Activated CD4-positive, alpha-beta T cell treated with anti-CD3 and anti-CD28 coated beads, Interleukin-2, Interleukin-4, amounts not matched to agents 100 ng/mL and 50 ng/mL, durations not matched to agents 16 hours and 8 hours (primary cell): ENCODE results near the gene UBE2N.

Experiments
- DNase-seq: peaks from one replicate; pipeline ENCODE4 v3.0.0-alpha.2; 2020; ENCODE audit warnings: low spot score

UBE2N gene

GRCh38 chr12:93379981-93380361, 61.8 kb downstream of the UBE2N start:
- no peak for DNase-seq

DNA sequence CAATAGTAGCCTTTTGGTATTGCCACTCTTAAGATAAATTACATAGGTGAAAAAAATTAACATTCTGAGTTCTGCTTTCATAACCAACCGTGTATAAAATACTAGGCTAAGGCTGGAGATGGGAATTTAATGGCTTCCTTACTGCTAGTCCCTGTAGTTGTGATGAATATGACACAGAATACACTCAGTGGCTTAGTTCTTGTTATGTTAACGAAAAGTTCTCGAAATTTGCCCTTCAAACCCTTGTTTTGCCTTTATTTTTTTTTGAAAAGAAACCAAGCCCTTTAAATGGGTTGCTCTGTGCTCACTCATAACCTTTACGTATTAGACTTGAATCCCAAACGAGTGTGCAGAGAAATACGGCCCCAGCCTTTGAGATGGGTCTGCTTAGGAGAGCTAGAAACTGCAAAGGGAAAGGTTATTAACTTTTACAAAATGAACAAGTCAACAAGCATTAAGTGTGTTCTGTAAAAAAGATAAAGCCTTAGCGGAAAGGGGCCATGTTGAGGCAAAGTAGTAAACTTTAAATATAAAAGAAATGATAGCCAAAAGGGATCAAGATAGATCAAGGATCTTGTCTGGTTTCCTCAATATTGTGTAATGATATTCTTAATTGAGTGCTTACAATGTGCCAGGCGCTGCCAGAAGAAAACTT, 62.3 kb downstream of the UBE2N start:
- no peak for DNase-seq

DNA sequence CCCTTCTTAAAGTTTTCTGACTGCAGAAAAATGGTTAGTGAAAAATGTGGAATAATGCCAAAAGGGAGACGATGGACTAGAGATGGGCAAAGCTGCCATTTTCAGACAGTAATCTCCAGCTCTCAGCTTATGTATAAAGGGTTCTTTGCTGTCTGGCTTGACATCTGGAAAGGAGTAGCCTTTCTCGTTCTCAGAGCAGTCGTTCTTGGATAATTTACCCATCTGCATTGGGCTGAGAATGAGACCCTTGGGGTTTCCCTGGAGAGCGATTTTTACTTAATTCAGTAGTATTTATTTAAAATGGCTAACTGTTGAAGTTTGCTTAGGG, 62.8 kb downstream of the UBE2N start:
- no peak for DNase-seq

DNA sequence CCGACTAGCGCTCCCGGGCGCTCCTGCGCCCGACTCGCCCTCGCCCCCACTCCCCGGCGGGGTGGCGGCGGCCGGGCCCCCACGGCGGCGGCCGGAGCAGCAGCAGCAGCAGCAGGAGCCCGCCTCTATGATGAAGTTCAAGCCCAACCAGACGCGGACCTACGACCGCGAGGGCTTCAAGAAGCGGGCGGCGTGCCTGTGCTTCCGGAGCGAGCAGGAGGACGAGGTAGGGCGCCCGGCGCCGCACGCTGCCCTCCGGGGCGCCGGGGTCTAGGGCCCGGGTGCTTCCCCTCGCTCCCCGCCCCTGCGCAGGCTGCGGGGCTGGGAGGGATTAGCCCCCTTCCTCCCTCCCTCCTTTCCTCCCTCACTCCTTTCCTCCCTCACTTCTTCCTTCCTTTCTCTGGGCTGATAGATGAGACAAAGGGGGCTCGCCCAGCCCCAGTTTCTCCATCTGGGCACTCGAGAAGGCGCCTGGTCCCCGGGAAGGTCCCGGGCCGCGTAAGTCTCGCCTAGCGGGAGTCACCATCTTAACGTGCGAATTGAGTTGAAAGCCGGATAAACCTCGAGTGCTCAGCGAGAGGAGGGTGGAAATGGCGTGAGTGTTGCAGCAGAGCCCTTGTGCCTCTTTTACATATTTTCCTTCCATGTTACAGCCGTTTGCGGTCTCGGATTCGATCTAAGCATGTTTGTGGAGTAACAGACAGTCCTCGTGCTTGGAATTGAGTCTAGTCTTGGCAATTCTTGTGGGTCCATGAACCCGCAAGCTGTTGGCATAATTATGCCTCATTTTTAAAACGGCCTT, 63.4 kb downstream of the UBE2N start:
- peak; percentile 62 for DNase-seq

GRCh38 chr12:93377252-93378195, 64.2 kb downstream of the UBE2N start, which contains the start of gene NUDT4:
Gene NUDT4, plus strand, starts transcription at chr12:93377925. Its CDS starts 398 bp downstream, at chr12:93378323.
- DNase-seq: peak; percentile 97

- DNase-seq: no peak
Observed at GRCh38 chr12:93376436-93377251, 65.1 kb downstream of the UBE2N start.

- no peak for DNase-seq
Observed at GRCh38 chr12:93375906-93376305, 65.8 kb downstream of the UBE2N start.

DNA sequence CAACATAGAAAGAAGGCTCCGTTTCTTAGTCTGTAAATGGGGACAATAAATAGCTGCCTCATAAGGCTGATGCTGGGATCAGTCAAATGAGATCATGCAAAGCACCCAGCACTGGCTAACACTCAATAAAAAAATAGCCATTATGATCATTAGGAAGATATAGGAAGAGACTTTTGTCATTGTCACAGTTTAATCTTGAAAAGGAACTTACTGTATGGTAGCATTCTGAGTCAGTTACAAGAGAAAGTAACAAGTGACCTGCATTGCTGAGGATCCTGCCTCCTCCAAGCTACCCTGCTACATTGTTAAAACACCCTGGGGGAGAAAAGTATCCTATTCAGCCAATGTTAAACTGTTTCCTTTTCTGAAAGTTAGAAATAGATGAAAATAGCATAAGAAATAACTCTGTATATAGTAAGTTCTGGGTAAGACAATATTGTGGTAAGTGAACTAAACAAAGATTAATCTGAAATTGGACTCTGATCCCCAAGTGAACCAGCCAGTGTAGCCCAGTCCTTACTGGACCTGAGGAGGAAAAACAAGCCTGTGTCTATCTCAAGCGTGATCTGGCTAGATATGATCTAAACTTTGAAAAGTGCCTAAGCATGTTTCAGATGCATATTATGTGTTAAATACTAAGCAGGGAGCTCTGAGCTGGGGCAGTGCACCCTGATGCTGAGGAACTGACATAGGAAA, 67.6 kb downstream of the UBE2N start:
- no peak for DNase-seq

GRCh38 chr12:93370947-93371346, 70.8 kb downstream of the UBE2N start:
- no peak for DNase-seq

GRCh38 chr12:93369505-93369904, 72.2 kb downstream of the UBE2N start:
- no peak for DNase-seq

- DNase-seq: no peak
Observed at GRCh38 chr12:93368766-93369165, 73.0 kb downstream of the UBE2N start.

- no peak for DNase-seq
Observed at GRCh38 chr12:93366422-93366821, 75.3 kb downstream of the UBE2N start.

DNA sequence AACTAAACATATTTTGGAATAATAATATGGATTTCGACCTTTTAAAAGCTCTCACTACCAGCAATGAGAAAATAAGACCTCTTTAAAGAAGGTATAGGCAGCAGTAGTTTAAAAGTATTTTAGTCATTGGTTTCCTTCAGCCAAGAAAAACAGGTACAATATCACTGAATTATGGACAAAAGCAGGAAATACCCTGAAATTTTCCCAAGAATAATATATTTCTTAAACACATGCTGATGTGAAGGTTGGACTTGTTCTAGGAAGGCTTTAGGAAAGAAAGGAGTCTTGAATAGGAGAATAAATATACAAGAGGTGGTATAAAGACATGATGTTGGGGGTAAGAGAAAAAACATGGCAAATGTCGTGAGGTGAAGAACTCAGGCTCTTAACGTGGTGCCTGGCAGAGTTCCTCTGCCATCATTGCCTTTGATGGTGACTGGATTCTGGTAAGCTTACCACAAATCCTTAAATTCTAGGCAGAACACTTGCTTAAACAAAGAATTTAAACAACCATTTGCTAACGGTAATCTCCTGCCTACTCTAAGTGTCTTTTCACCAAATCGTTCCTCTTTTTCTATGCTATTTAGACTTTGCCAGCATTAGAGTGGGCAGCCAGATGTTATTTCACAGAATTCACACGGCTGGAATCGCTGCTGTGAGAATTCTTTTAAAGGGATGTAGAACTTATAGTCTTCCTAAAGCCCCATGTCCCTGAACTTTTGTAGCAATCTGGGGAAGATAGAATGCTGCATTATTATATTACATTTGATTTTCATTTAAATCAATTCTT, 75.9 kb downstream of the UBE2N start:
- DNase-seq: no peak

DNA sequence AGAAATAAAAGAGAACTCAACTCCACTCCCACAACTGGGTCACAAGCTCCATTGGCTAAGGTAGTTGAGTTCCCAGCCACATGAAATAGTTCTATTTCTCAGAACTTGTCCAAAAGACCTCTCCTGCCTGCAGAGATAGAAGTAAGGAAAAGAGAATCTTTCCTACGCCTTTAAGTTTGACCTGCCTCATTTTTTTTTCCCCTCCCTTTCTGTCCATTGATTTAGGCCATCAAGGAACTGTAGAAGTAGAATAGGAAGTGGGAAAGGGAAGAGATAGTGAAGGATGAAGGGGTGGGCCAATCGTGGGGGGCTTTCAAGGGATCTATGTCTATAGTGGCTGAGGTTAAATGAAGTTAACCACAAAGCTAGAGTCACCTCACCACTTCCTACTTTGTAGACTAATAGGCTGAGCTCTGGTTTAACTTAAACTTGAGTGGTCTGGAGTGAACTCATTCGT, 77.9 kb downstream of the UBE2N start:
- no peak for DNase-seq

GRCh38 chr12:93361151-93361919, 80.4 kb downstream of the UBE2N start:
- no peak for DNase-seq

- DNase-seq: no peak
Observed at GRCh38 chr12:93360688-93361087, 81.1 kb downstream of the UBE2N start.

GRCh38 chr12:93358821-93359220, 82.9 kb downstream of the UBE2N start:
- no peak for DNase-seq

DNA sequence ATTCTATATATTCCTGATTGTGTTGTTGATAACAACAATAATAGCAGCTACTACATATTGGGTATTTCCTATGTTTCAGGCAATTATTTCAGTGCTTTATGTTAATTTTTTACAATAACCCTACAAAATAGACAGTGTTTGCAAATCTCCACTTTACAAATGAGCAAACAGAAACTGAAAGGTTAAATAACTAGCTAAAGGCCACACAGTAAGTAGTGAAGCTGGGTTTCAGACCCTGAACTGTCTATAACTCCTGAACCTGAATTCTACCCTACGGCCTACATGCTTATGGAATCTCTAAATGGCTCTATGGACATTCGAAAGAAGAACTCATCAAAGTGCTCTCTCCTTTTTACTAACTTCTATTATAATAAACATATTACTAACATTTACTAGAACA, 83.7 kb downstream of the UBE2N start:
- no peak for DNase-seq

- no peak for DNase-seq
Observed at GRCh38 chr12:93356214-93356613, 85.5 kb downstream of the UBE2N start.
